Activated T-cell treated with anti-CD3 and anti-CD28 coated beads, Interleukin-2, amount 50 U/mL, for 24 hours (primary cell): ENCODE measurements around the gene CCDC60.

Source experiments
- DNase-seq: peaks from one replicate; pipeline ENCODE4 v3.0.0-alpha.2; 2020
- H3K27ac Mint-ChIP-seq: 2 replicates; pipeline ENCODE4 v1.8.0; 2020; ENCODE audit warnings: mild to moderate bottlenecking, mixed read lengths
- H3K27me3 Mint-ChIP-seq: 2 replicates; pipeline ENCODE4 v1.8.0; 2020; ENCODE audit warnings: mixed read lengths
- H3K36me3 Mint-ChIP-seq: 2 replicates; pipeline ENCODE4 v1.8.0; 2020; ENCODE audit warnings: low read depth, mixed read lengths
- H3K4me1 Mint-ChIP-seq: 2 replicates; pipeline ENCODE4 v1.8.0; 2020; ENCODE audit warnings: low read depth, mixed read lengths
- H3K4me3 Mint-ChIP-seq: 2 replicates; pipeline ENCODE4 v1.8.0; 2020; ENCODE audit warnings: mild to moderate bottlenecking, moderate library complexity, mixed read lengths
- H3K9me3 Mint-ChIP-seq: 2 replicates; pipeline ENCODE4 v1.8.0; 2020; ENCODE audit warnings: mixed read lengths

CCDC60 gene

DNA sequence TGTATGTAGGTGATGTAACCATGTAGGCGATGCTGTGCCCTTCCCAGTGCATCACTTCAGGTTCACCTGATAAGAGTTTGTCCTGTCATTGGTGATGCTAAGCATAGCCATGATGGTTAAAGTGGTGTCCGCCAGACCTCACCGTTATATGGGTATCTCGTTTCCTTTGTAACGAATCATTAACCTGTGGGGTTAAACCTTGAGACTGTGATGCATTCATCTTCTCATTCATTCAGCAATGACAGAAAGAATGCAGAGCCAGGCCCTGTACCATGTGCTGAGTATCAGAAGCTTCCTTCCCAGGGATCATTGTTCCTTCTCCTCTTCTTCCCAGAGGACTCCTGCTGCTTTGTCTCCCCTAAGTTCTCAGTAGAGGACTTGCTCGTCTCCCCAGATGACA, 84.9 kb downstream of the CCDC60 start:
- H3K36me3 Mint-ChIP-seq, result no peaks in the 10 kb centered on the region
- peaks cover 22% of the 10 kb centered on the region for H3K27me3 Mint-ChIP-seq
- no peak for DNase-seq
- no peak overlapping the region for H3K27ac Mint-ChIP-seq
- no peaks in the 10 kb centered on the region for H3K9me3 Mint-ChIP-seq
- H3K4me3 Mint-ChIP-seq, result no peak overlapping the region
- H3K4me1 Mint-ChIP-seq, result no peaks in the 10 kb centered on the region

DNA sequence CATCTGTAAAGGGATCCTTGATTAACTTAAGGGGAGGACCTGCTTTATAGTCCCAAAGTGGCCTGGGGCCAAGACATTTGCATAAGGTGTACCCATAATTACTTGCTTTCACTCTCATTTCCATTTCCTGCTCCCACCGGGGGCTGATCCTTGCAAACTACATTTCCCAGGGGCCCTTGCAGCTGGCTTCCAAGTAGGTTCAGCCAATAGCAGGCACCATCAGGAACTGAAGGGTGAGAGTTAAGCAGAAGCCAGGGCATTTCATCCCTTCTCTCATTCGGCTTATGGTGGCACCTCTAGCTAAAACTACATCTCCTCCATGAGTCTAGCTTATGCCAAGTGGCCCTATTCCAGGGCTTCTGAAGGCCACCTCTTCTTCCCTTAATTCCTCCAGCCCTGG, 88.8 kb downstream of the CCDC60 start:
- DNase-seq, result no peak
- H3K36me3 Mint-ChIP-seq, result no peaks in the 10 kb centered on the region
- H3K9me3 Mint-ChIP-seq, result no peaks in the 10 kb centered on the region
- no peak overlapping the region for H3K4me3 Mint-ChIP-seq
- H3K4me1 Mint-ChIP-seq, result no peaks in the 10 kb centered on the region
- peaks cover 19% of the 10 kb centered on the region for H3K27me3 Mint-ChIP-seq
- H3K27ac Mint-ChIP-seq, result no peak overlapping the region

DNA sequence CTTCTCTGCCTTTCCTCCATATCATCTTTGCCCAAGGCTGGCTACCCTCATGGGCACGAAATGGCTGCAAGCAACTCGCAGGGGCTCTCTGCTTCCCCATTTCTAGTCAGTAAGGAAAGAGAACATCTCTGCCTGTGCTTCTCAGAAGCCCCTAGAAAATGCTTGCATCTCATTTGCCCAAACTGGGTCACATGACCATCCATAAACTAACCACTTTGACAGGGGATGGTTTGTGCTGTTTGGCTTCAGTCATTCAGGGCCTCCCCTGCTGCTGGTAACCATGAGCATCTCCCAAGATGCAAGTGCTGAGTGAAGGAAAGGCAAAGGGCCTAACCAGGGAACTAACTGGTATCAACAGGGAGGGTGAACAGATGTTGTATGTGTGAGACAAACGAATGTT, 91.1 kb downstream of the CCDC60 start:
- peaks cover 13% of the 10 kb centered on the region for H3K27me3 Mint-ChIP-seq
- H3K4me3 Mint-ChIP-seq, result no peak overlapping the region
- no peaks in the 10 kb centered on the region for H3K9me3 Mint-ChIP-seq
- no peak overlapping the region for H3K27ac Mint-ChIP-seq
- H3K36me3 Mint-ChIP-seq, result no peaks in the 10 kb centered on the region
- H3K4me1 Mint-ChIP-seq, result no peaks in the 10 kb centered on the region
- no peak for DNase-seq

DNA sequence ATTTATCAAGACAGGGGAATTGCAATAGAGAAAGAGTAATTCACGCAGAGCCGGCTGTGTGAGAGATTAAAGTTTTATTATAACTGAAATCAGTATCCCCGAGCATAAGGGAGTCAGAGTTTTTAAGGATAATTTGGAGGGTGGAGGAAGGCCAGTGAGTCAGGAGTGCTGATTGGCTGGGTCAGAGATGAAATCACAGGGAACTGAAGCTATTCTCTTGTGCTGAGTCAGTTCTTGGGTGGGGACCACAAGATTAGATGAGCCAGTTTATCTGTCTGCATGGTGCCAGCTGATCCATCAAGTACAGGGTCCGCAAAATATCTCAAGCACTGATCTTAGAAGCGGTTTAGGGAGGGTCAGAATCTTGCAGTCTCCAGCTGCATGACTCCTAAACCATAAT, 96.6 kb downstream of the CCDC60 start:
- H3K9me3 Mint-ChIP-seq, result peaks cover 3% of the 10 kb centered on the region
- H3K27ac Mint-ChIP-seq, result no peak overlapping the region
- H3K4me1 Mint-ChIP-seq, result no peaks in the 10 kb centered on the region
- no peaks in the 10 kb centered on the region for H3K36me3 Mint-ChIP-seq
- DNase-seq, result no peak
- peaks cover 7% of the 10 kb centered on the region for H3K27me3 Mint-ChIP-seq
- no peak overlapping the region for H3K4me3 Mint-ChIP-seq

DNA sequence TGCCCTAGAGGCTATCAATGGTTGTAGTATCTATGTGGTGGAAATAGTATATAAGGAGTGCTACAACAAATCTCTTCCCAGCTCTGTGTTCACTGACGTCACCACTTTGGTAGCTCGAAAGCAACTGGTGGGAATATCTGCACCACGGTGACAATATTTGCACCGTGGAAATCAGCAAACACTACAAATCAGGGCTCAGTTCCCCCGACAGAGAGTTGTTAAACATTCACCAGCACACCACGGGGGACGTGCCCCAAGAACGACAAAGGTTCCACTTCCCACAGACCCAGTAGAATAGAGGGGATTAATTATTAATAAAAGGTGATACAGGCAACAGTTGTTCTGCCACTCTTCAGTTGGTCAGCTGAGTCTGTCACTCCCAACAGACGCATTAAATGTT, 98.4 kb downstream of the CCDC60 start:
- Mint-ChIP-seq H3K36me3 (no peaks in the 10 kb centered on the region), H3K27me3 (peaks cover 11% of the 10 kb centered on the region), H3K27ac (no peak overlapping the region), H3K9me3 (peaks cover 3% of the 10 kb centered on the region), H3K4me3 (no peak overlapping the region), H3K4me1 (no peaks in the 10 kb centered on the region)
- DNase-seq, result no peak

DNA sequence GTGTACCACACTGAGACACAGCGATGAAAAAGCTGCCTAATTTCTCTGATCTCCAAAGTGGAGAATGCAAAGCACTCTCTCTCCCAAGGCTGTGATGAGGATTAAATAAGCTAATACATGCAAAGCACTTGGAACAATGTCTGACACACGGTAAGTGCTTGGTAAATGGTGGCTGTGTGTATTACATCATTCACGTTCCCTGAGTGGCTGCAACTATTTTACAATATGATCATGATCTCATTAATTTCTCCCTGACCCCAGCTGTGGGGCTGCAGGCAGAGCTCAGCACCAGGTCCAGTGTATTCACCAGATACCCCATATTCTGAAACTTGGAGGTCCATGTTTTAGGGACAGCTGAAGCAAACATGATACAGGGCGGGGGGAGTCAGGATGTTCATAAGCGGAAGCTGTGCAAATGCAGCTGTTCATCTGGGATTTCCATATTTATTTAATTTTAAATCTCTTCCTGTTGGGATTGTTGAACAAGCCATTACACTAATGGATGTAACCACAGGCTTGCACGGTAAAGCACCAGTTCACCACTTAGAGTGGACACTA, 106.4 kb downstream of the CCDC60 start:
- no peak overlapping the region for H3K27ac Mint-ChIP-seq
- DNase-seq, result no peak
- no peaks in the 10 kb centered on the region for H3K9me3 Mint-ChIP-seq
- H3K27me3 Mint-ChIP-seq, result peaks cover 34% of the 10 kb centered on the region
- H3K4me3 Mint-ChIP-seq, result no peak overlapping the region
- H3K4me1 Mint-ChIP-seq, result no peaks in the 10 kb centered on the region
- H3K36me3 Mint-ChIP-seq, result no peaks in the 10 kb centered on the region

DNA sequence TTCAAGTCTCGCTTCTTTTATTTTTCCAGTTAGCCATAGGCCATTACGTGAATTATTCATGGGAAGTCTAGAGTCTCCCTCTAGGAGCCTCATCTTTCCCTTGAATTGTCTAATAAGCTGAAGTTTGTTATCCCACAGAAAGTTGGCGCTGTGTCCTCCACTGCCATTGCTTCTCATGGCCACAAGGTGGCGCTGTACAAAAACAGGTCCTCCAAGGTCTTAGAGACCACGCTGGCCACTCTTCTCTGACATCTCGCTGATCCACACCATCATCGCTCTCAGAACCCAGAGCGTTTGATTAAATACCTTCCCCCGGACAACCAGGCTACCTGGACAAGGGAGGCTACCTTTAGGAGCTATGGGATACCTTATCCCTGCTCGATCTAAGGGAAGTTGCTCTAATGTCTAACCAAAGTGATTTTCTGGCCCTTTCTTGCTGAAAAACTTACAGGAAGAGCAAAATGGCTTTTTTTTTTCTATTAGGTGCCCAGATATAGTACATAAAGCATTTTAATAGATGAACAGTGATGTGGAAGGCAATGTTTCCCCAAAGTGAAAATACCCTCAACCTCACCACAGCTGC, 110.0 kb downstream of the CCDC60 start:
- Mint-ChIP-seq H3K4me1 (no peaks in the 10 kb centered on the region), H3K36me3 (no peaks in the 10 kb centered on the region), H3K4me3 (no peak overlapping the region), H3K9me3 (no peaks in the 10 kb centered on the region), H3K27ac (no peak overlapping the region), H3K27me3 (peaks cover 23% of the 10 kb centered on the region)
- DNase-seq, result peak; percentile 39

DNA sequence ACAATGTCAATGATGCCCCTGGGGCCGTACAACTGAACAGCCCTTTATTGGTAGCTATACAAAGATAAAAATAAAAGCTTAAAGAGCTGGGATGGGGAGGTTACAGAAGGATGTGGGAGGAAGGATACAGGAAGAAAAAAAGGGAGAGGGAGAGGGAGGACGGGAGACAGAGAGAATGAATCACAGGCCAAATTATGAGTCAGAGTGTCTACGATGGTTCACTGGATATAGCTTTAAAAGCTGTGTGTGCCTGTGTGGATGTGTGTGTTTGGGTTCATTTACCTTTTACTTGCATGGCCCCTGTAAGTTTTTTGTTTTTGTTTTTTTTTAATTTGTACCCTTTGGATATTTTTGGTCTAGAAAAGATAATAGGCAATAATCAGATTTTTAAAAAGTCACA, 111.9 kb downstream of the CCDC60 start:
- no peaks in the 10 kb centered on the region for H3K9me3 Mint-ChIP-seq
- no peak overlapping the region for H3K4me3 Mint-ChIP-seq
- no peaks in the 10 kb centered on the region for H3K4me1 Mint-ChIP-seq
- no peaks in the 10 kb centered on the region for H3K36me3 Mint-ChIP-seq
- no peak overlapping the region for H3K27ac Mint-ChIP-seq
- DNase-seq, result no peak
- H3K27me3 Mint-ChIP-seq, result peaks cover 15% of the 10 kb centered on the region

DNA sequence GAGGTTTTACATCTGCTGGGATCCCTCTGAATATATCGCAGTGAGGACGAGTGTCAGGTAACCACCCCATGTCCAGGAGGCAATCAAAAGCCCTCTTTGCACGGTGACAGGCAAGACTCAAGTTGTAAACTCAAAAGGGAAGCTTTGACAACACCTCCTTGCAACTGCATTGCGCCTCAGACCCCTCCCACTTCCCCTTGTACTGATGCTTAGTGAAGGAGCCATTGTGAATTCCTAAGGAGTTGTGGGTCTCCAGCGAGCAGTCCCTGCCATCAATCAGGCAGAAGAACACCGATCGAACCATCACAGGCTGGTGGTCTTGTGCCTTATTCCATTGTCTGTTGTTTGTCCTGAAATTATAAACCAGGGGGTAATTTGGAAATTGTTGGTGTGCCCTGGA, 112.6 kb downstream of the CCDC60 start:
- DNase-seq, result no peak
- Mint-ChIP-seq H3K27ac (no peak overlapping the region), H3K36me3 (no peaks in the 10 kb centered on the region), H3K4me1 (no peaks in the 10 kb centered on the region), H3K9me3 (no peaks in the 10 kb centered on the region), H3K4me3 (no peak overlapping the region), H3K27me3 (peaks cover 14% of the 10 kb centered on the region)

DNA sequence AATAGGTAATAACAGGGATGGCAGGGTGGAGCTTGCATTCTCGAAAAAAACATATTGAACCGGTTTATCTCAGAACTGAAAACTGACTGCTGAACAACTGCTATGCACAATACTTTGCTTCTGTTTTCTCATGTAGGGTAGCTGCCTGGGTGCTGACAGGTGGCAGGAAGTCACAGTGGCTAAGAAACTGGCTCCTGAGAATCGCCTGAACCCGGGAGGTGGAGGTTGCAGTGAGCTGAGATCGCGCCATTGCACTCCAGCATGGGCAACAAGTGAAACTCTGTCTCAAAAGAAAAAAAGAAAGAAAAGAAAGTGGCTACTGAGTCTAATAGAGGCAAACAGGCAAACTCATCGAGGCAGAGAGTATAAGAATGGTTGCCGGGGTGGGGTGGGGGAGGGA, 113.1 kb downstream of the CCDC60 start:
- Mint-ChIP-seq H3K27ac (no peak overlapping the region), H3K4me1 (no peaks in the 10 kb centered on the region), H3K9me3 (no peaks in the 10 kb centered on the region), H3K36me3 (no peaks in the 10 kb centered on the region), H3K27me3 (peaks cover 19% of the 10 kb centered on the region), H3K4me3 (no peak overlapping the region)
- no peak for DNase-seq

DNA sequence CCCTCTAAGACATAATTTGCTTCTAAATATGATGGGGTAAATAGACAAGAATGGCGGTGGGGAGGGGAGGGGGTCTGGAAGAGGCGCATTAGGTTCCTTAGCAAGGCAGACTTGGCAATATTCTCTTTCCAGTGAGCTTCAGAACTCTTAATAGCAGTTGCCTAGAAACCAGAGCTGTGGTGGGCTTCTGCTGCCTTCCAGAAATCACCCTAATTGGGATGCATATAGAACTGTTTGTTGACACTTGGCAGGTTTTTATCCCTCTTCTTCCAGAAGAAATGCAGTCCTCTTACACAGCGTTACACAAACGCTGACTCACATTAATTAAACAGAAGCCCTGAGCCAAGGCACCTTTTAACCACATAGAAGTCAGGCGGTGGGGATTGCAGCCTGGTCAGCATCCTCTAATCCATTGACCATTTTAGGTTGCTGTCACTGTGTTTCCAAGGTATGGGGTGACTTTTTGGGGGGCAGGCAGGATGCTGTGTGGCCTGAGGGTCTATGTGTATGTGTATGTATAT, 114.1 kb downstream of the CCDC60 start:
- Mint-ChIP-seq H3K27ac (no peak overlapping the region), H3K27me3 (peaks cover 16% of the 10 kb centered on the region), H3K4me3 (no peak overlapping the region), H3K36me3 (no peaks in the 10 kb centered on the region), H3K4me1 (no peaks in the 10 kb centered on the region), H3K9me3 (no peaks in the 10 kb centered on the region)
- no peak for DNase-seq

DNA sequence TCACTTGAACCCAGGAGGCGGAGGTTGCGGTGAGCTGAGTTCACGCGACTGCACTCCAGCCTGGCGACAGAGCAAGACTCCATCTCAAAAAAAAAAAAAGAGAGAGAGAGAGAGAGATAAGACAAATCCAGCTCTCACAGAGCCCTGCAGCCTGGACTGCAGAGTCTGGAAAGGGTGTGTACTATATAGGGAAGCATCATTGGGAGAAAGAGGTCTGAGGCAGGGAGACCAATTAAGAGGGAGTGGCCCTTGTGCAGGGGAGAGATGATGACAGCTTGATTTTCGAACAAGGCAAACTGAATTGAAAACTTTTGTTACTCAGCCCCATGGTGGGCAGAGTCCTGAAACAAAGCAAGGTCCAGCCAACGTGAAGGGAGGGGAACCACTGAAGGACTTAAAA, 116.2 kb downstream of the CCDC60 start:
- H3K9me3 Mint-ChIP-seq, result no peaks in the 10 kb centered on the region
- H3K36me3 Mint-ChIP-seq, result no peaks in the 10 kb centered on the region
- H3K4me3 Mint-ChIP-seq, result no peak overlapping the region
- no peaks in the 10 kb centered on the region for H3K4me1 Mint-ChIP-seq
- no peak overlapping the region for H3K27ac Mint-ChIP-seq
- peaks cover 13% of the 10 kb centered on the region for H3K27me3 Mint-ChIP-seq
- no peak for DNase-seq

DNA sequence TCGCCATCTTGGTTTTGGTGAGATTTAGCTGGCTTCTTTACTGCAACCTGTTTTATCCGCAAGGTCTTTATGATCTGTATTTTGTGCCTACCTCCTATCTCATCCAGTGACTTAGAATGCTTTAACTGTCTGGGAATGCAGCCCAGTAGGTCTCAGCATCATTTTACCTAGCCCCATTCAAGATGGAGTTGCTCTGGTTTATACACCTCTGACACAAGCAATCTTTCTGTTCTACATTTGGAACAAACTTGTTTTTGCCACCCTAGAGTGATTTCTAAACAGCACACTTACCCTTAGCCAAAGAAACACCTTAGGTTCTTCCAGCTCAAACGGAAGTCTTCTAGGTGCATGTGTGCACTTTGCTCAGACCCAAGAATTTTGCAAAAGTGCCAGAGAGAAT, 122.3 kb downstream of the CCDC60 start:
- Mint-ChIP-seq H3K4me1 (no peaks in the 10 kb centered on the region), H3K36me3 (no peaks in the 10 kb centered on the region), H3K4me3 (no peak overlapping the region), H3K9me3 (peaks cover 7% of the 10 kb centered on the region), H3K27me3 (peaks cover 15% of the 10 kb centered on the region), H3K27ac (no peak overlapping the region)
- no peak for DNase-seq

DNA sequence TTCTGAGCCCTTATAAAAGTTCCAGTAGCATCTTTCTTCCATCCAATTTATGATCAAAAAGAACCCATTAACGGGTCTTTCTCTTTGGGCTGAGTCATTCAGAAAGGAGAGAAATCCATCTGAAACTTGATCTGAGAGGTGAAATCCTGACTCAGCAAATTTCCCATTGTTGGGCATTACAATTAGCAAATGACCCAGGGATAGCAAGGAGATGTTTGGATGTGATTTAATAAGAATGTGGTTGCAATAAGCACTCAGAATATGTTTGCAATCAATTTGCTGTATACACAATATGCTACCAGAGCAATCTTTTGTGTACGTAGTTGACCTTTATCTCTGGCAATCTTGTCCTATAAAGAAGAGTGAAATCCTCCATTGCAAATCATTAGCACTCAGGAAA, 122.7 kb downstream of the CCDC60 start:
- Mint-ChIP-seq H3K9me3 (peaks cover 7% of the 10 kb centered on the region), H3K4me3 (no peak overlapping the region), H3K27ac (no peak overlapping the region), H3K36me3 (no peaks in the 10 kb centered on the region), H3K4me1 (no peaks in the 10 kb centered on the region), H3K27me3 (peaks cover 16% of the 10 kb centered on the region)
- no peak for DNase-seq

DNA sequence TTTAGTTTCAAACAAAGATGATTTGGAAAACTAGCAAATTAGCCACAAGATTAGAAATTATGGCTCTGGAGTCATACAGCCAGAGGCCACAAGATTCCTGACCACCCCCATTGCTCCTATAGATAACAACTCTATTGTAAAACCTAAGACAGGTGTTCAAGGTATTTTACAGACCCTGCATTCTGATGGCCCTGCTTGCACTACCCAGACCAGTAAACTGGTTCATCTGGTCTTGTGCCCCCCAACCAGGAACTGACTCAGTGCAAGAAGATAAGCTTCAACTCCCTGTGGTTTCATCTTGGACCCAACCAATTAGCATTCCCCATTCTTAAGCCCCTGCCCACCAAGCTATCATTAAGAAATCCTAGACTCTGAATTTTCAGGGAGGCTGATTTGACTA, 125.0 kb downstream of the CCDC60 start:
- Mint-ChIP-seq H3K27ac (no peak overlapping the region), H3K4me3 (no peak overlapping the region), H3K27me3 (peaks cover 17% of the 10 kb centered on the region), H3K36me3 (no peaks in the 10 kb centered on the region), H3K9me3 (peaks cover 7% of the 10 kb centered on the region), H3K4me1 (no peaks in the 10 kb centered on the region)
- no peak for DNase-seq

DNA sequence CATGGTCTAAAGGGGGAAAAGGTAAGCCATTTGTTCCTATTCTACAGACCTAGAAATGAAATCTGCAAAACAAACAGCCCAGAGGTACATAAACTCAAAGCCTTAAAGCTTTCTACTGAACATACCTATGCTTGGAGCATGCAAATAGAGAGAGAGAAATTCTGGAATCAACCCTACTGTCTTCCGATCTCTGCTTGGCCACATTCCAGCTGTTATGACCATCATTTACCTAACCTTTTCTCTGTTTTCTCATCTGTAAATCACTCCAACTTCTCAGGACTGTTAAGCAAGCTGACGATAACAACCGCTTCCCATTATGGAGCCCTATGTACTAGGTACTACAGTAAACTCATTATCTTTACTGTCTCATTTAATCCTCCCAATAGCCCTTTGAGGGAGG, 126.3 kb downstream of the CCDC60 start:
- H3K4me3 Mint-ChIP-seq, result no peak overlapping the region
- no peak overlapping the region for H3K27ac Mint-ChIP-seq
- H3K36me3 Mint-ChIP-seq, result no peaks in the 10 kb centered on the region
- peaks cover 7% of the 10 kb centered on the region for H3K9me3 Mint-ChIP-seq
- H3K4me1 Mint-ChIP-seq, result no peaks in the 10 kb centered on the region
- DNase-seq, result no peak
- H3K27me3 Mint-ChIP-seq, result peaks cover 11% of the 10 kb centered on the region
